Adrenal gland (tissue), 12 donors: ENCODE data around the gene OR4D2. TPM values are rescaled to one million over a fixed set of nuclear protein-coding genes. Genes with fewer than 3 reads are reported as not detected.
A peak's percentile ranks its signal among the peaks of the same experiment; 100 is the strongest.
"Not testable (repeated sequence)": the region's sequence is repeated elsewhere in the genome, so short reads cannot be mapped to it uniquely, and the experiment has no call there.

Source experiments
- DNase-seq, 7 donors: peaks; one replicate each; pipeline ENCODE4 v3.0.0-alpha.2; 2019 to 2020
- H3K27ac ChIP-seq, 5 donors: fragments of 200-600 bp; sonication (generic) in 4 of 5; 1 replicate in 3 of 5; 2 replicates in 2 of 5; pipeline versions ENCODE4 v1.5.1 to v1.8.0; 2016 to 2020; ENCODE audit warnings: mild to moderate bottlenecking in 1 of 5
- H3K27me3 ChIP-seq: fragments of 200-600 bp; 2 replicates; pipeline ENCODE4 v1.8.0; 2021
- H3K36me3 ChIP-seq, 2 donors: fragments of 200-600 bp; replicated peaks in 1 of 2; 1 replicate in 1 of 2; 2 replicates in 1 of 2; pipeline versions ENCODE4 v1.5.1 to v1.8.0; 2018 to 2022
- H3K4me1 ChIP-seq, 2 donors: fragments of 200-600 bp; replicated peaks in 1 of 2; 1 replicate in 1 of 2; 2 replicates in 1 of 2; pipeline versions ENCODE4 v1.5.1 to v1.8.0; 2018 to 2021
- H3K4me3 ChIP-seq, 4 donors: fragments of 200-600 bp; sonication (generic) in 3 of 4; one replicate each; pipeline ENCODE4 v1.5.1; 2016 to 2018
- H3K9me3 ChIP-seq, 3 donors: fragments of 200-600 bp; sonication (generic) in 1 of 3; replicated peaks in 1 of 3; 1 replicate in 2 of 3; 2 replicates in 1 of 3; pipeline versions ENCODE4 v1.5.1 to v1.8.0; 2016 to 2021
- POLR2A ChIP-seq, 2 donors: fragments of 450-650 bp; IDR thresholded peaks; one replicate each; pipeline ENCODE4 v1.6.1; 2017; ENCODE audit warnings: antibody characterized with exemption in 2 of 2, mild to moderate bottlenecking in 2 of 2, moderate library complexity in 1 of 2
- WGBS, 4 donors: extraction: QIAGEN DNeasy Blood & Tissue Kit in 2 of 4; methylation state at CpG; one replicate each; pipeline versions ENCODE4 v1.1.5 to v1.1.7; 2013 to 2017; 5-methylcytosine and 5-hydroxymethylcytosine counted together
- intact Hi-C, 2 donors: fragments of 100-400 bp; cut with DNase I; formaldehyde crosslinking; loops; one replicate each; pipeline versions ENCODE4 v1.14.1 to v1.15.0; 2022 to 2023
- polyA plus RNA-seq, 3 donors: library from polyadenylated mRNA; stranded (reverse); fragments of 200-250 nt in 2 of 3; fragments of 350-450 nt in 1 of 3; fragmentation: Illumina TruSeq in 1 of 3; extraction: RNeasy Lipid Tissue Mini Kit (QIAGEN cat#74804) in 1 of 3; gene quantifications; one replicate each; pipeline ENCODE4 v1.2.3, GENCODE V29; 2013 to 2014
- total RNA-seq, 9 donors: library from RNA; depleted of rRNA in 4 of 9; stranded (reverse); fragments of >200 nt in 4 of 9; fragments of 120-200 nt in 1 of 9; fragmentation: NEBNext Ultra II Directional in 1 of 9; extraction: Animal tissue kit (Norgen Biotek cat#: 25700) in 1 of 9; gene quantifications; one replicate each; pipeline versions ENCODE4 v1.1.0 to v1.2.4, GENCODE V29; 2013 to 2023
- TF ChIP-seq, protein P1 (sequence below), 6 experiments: fragments of 450-650 bp in 4 of 6; fragments of 200-600 bp in 2 of 6; sonication (generic) in 1 of 6; IDR thresholded peaks; 1 replicate in 5 of 6; 2 replicates in 1 of 6; pipeline versions ENCODE4 v1.5.1 to v1.8.0; 2016 to 2021; ENCODE audit warnings: antibody characterized with exemption in 6 of 6, mild to moderate bottlenecking in 2 of 6, moderate library complexity in 1 of 6
- donor health status: healthy with polysubstance abuse.
- donor health status: Bipolar disorder and iron deficiency.
- donor health status: DM: yes; HTN: yes; CAD: no.
- donor health status: DM: no; HTN: no; CAD: no.
- donor health status: DM: no; HTN: no; CAD: no.
- donor health status: DM: yes; HTN: yes; CAD: no.

Gene OR4D2
- total and polyA plus RNA-seq, 12 donors = not detected

DNA sequence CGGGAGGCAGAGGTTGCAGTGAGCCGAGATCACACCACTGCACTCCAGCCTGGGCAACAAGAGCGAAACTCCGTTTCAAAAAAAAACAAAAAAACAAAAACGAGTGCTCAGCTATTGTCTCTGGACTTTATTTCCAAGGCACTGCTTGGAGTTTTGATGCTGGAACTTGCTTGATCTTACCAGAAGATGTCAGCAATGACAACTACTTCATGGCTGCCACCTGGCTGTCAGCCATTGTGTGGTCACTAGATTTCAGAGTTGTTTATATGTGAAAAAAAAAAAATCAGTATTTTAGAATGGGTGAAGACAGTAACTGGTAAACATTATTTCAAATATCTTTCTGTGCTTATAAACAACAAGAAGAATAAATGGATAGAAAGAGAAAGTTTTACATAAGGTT is 44.9 kb upstream of the OR4D2 start:
- no peak for TF ChIP-seq POLR2A (IDR thresholded peaks at IDR 0.05)
- TF ChIP-seq, protein P1, sequence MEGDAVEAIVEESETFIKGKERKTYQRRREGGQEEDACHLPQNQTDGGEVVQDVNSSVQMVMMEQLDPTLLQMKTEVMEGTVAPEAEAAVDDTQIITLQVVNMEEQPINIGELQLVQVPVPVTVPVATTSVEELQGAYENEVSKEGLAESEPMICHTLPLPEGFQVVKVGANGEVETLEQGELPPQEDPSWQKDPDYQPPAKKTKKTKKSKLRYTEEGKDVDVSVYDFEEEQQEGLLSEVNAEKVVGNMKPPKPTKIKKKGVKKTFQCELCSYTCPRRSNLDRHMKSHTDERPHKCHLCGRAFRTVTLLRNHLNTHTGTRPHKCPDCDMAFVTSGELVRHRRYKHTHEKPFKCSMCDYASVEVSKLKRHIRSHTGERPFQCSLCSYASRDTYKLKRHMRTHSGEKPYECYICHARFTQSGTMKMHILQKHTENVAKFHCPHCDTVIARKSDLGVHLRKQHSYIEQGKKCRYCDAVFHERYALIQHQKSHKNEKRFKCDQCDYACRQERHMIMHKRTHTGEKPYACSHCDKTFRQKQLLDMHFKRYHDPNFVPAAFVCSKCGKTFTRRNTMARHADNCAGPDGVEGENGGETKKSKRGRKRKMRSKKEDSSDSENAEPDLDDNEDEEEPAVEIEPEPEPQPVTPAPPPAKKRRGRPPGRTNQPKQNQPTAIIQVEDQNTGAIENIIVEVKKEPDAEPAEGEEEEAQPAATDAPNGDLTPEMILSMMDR (IDR thresholded peaks at IDR 0.05) = no peak
- intact Hi-C loops = no loop called here
- Histone ChIP-seq H3K27ac (no peak overlapping the region), H3K36me3 (no peaks in the 10 kb centered on the region), H3K4me3 (no peak overlapping the region), H3K27me3 (peaks cover 16% of the 10 kb centered on the region), H3K4me1 (no peaks in the 10 kb centered on the region), H3K9me3 (no peaks in the 10 kb centered on the region)
- peak in 1 of 7 donors; percentile 7 for DNase-seq
- WGBS, 4 donors = 41 to 59% (median 53%) methylated on average over 5 of the region's 5 CpGs

DNA sequence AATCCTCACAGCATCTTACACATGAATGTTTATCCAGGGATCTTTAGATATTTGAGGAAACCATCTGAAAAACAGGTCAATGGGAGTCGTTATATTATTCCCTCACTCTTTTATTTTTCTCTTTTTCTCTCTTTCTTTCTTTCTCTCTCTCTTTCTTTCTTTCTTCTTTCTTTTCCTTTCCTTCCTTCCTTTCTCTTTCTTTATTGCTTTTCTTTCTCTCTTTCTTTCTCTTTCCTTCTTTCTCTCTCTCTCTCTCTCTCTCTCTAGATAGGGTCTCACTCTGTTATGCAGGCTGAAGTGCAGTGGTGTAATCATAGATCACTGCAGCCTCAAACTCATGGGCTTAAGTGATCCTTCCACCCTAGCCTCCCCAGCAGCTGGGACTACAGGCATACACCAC is 38.9 kb upstream of the OR4D2 start:
- peaks cover 23% of the 10 kb centered on the region for H3K27me3 ChIP-seq
- no peaks in the 10 kb centered on the region for H3K9me3 ChIP-seq
- no peak overlapping the region for H3K27ac ChIP-seq
- intact Hi-C loops = no loop called here
- H3K4me3 ChIP-seq = no peak overlapping the region
- DNase-seq = no peak
- no peaks in the 10 kb centered on the region for H3K36me3 ChIP-seq
- 39 to 53% (median 44%) methylated on average over 1 of the region's 1 CpG for WGBS, 4 donors
- no peaks in the 10 kb centered on the region for H3K4me1 ChIP-seq
- TF ChIP-seq, protein P1 (IDR thresholded peaks at IDR 0.05) = no peak
- no peak for TF ChIP-seq POLR2A (IDR thresholded peaks at IDR 0.05)

DNA sequence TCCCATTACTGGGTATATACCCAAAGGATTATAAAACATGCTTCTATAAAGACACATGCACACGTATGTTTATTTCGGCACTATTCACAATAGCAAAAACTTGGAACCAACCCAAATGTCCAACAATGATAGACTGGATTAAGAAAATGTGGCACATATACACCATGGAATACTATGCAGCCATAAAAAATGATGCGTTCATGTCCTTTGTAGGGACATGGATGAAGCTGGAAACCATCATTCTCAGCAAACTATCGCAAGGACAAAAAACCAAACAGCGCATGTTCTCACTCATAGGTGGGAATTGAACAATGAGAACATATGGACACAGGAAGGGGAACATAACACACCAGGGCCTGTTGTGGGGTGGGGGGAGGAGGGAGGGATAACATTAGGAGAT is 34.1 kb upstream of the OR4D2 start:
- H3K4me3 ChIP-seq, H3K36me3 ChIP-seq, H3K27me3 ChIP-seq, DNase-seq, intact Hi-C loops, H3K4me1 ChIP-seq, H3K27ac ChIP-seq, H3K9me3 ChIP-seq: not testable (repeated sequence)
- whole genome bisulfite sequencing, 4 donors = 82 to 98% (median 88%) methylated on average over 4 to 5 of the region's 5 CpGs

DNA sequence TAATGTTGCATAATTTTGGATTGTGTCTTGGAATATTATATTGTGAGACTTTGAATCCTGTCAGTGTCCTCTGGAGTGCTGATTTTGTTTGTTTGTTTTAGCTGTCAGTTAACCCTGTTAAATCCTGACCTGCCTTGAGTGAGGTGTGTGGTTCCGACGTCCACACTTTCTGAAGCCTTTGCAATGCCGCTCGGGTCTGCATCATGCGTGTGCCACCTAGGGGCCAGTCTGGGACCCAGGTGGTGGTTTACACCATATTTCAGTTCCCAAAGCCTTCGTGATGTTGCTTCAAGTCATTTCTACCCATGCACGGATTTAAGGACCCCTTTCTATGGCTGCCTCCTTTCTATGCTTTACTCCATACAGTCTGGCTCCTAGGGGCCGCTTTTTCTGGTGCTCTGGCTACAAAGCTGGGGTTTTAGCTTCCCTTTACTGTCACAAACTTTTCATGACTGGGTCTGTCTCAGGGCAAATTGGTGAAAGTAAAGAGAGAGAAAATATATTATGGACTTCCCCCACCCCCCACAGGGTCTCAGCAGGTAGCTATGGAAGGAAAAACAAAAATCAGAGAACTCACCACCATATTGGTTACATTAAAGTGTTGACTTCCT is 30.0 kb upstream of the OR4D2 start:
- Histone ChIP-seq H3K27me3 (peaks cover 5% of the 10 kb centered on the region), H3K4me1 (no peaks in the 10 kb centered on the region), H3K9me3 (no peaks in the 10 kb centered on the region), H3K27ac (no peak overlapping the region), H3K4me3 (no peak overlapping the region), H3K36me3 (no peaks in the 10 kb centered on the region)
- DNase-seq = no peak
- no peak for TF ChIP-seq POLR2A (IDR thresholded peaks at IDR 0.05)
- TF ChIP-seq, protein P1 (IDR thresholded peaks at IDR 0.05) = no peak
- WGBS, 4 donors = 28 to 38% (median 30%) methylated on average over 8 of the region's 8 CpGs
- intact Hi-C loops = no loop called here

DNA sequence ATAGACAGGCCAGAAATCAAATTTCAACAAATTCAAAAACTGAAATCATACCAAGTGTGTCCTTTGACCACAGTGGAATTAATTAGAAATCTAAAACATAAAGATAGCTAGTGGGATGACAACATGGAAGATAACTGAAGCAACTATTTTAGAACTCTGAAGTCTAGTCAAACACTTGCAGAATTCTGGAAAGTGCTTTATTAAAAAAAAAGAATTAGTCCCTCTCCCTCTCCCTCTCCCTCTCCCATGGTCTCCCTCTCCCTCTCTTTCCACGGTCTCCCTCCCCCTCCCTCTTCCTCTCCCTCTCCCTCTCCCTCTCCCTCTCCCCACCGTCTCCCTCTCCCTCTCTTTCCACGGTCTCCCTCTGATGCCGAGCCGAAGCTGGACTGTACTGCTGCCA is 25.3 kb upstream of the OR4D2 start:
- peaks cover 5 to 15% (median 13%) of the 10 kb centered on the region in 3 donors for H3K9me3 ChIP-seq
- H3K27ac ChIP-seq = no peak overlapping the region
- intact Hi-C loops = no loop called here
- H3K4me3 ChIP-seq = no peak overlapping the region
- no peaks in the 10 kb centered on the region for H3K4me1 ChIP-seq
- peaks cover 5% of the 10 kb centered on the region for H3K27me3 ChIP-seq
- no peak for DNase-seq
- 76 to 92% (median 80%) methylated on average over 3 to 5 of the region's 5 CpGs for WGBS, 4 donors
- no peaks in the 10 kb centered on the region for H3K36me3 ChIP-seq
- TF ChIP-seq, protein P1 (IDR thresholded peaks at IDR 0.05) = no peak
- TF ChIP-seq POLR2A (IDR thresholded peaks at IDR 0.05) = no peak

DNA sequence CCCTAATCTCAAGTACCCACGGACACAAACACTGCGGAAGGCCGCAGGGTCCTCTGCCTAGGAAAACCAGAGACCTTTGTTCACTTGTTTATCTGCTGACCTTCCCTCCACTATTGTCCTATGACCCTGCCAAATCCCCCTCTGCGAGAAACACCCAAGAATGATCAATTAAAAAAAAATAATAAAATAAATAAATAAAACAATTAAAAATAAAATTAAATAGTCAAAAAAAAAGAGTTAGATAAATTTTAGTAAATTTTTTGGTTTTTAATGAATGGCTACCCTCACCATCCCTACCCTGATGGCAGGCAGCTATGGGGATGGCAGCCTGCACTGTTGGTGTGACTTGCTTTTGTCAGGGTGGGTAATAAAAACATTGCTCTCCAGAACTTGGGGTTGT is 23.4 kb upstream of the OR4D2 start:
- intact Hi-C loops = not testable (repeated sequence)
- peaks cover 5 to 15% (median 13%) of the 10 kb centered on the region in 3 donors for H3K9me3 ChIP-seq

More for the DNA sequence above, 23.4 kb upstream of the OR4D2 start:
- 78 to 94% (median 85%) methylated on average over 2 to 4 of the region's 4 CpGs for WGBS, 4 donors
- not testable (repeated sequence) for H3K27ac ChIP-seq, H3K36me3 ChIP-seq, DNase-seq, H3K4me3 ChIP-seq, H3K27me3 ChIP-seq, H3K4me1 ChIP-seq
